GM19351 (cell line): ENCODE data around the gene VSIR.

Experiments used
- ATAC-seq: cut with Tn5 transposase; IDR thresholded peaks from one replicate; pipeline ENCODE4 v1.9.1; 2021; ENCODE audit warnings: mild to moderate bottlenecking, moderate library complexity; ENCODE audit not compliant: unreplicated experiment

The VSIR gene

GRCh38 chr10:71783917-71784678, 10.8 kb upstream of the VSIR start:
- ATAC-seq: no peak

DNA sequence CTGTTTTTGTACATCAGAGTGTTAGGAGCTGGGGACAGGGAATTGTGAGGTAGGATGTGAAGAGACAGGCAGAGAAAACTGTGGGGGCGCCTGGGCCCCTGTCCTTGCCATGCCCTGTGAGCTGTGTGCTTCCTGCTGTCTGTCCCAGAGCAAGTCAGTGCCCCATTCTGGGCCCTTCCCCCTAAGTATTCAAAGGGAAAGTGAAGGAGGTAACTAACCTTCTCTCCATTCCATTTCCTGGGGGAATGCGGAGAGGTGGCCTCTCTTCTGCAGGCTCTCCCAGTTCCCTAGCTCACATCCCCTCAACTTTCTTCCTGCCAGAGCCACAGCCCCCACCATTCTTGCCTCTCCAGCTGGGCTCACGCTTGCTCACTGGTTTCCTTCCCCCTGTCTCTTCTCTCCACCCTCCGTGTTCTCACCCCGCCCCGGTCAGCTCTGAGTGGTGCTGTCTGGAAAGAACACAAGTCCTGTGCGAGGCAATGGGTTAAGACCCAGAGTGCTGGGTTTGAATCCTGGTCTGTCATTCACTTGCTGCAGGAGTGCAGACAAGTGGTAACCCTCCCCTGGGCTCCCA, 9.7 kb upstream of the VSIR start:
- ATAC-seq: no peak

GRCh38 chr10:71782221-71782916, 9.0 kb upstream of the VSIR start:
- ATAC-seq: no peak

- no peak for ATAC-seq
Measured at GRCh38 chr10:71780719-71781118, 7.4 kb upstream of the VSIR start.

DNA sequence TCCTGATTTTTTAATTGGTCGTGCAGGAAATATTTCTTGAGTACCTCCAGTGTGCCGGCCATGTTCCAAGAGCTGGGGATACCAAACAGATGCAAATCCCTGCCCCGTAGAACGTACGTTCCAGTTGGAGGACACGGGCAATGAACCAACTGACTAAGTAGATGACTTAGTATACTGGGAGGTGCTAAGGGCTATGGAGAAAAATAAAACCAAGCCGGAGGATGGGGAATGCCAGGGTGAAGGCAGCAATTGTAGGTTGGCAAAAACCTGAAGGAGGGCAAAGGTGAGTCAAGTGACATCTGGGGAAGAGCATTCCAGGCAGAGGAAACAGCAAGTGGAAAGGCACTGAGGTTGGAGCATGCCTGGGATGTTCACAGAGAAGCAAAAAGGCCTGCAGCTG, 6.8 kb upstream of the VSIR start:
- ATAC-seq: no peak

GRCh38 chr10:71779641-71780040, 6.3 kb upstream of the VSIR start:
- ATAC-seq: no peak

DNA sequence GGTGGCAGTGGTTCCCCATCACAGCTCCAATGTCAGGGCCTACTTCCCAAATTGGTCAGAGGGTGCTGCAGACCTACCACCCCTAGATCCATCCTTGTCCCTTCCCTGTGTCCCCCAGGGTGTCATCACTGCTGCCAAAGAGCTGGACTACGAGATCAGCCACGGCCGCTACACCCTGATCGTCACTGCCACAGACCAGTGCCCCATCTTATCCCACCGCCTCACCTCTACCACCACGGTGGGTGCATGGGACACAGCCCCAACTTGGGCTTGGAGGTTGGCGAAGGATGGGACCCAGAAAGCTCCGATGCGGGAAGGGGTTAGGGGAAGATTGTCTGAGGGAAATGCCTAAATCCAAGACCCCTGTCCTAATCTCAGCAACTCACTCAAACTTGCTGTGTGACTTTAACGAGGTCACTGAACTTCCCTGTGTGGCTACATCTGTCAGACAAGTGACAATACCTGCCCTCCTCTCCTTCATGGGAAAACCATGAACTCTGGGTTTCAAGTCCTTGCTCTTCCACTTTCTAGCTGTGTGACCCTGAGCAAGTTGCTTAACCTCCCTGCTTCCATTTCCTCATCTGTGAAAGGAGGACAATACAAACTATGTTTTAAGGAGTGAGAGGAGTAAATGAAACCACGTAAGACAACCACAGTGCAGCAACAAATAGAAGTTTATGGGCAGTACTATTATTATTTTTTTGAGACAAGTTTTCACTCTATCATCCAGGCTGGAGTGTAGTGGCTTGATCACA, 4.9 kb upstream of the VSIR start:
- ATAC-seq: no peak

GRCh38 chr10:71777213-71777985, 4.1 kb upstream of the VSIR start:
- no peak for ATAC-seq

GRCh38 chr10:71776481-71776925, 3.2 kb upstream of the VSIR start:
- ATAC-seq: no peak

- no peak for ATAC-seq
Measured at GRCh38 chr10:71774916-71775702, 1.8 kb upstream of the VSIR start.

- ATAC-seq: no peak
Measured at GRCh38 chr10:71772832-71773220, 494 bp downstream of the VSIR start.

GRCh38 chr10:71771821-71772617, 1.3 kb downstream of the VSIR start:
- no peak for ATAC-seq

DNA sequence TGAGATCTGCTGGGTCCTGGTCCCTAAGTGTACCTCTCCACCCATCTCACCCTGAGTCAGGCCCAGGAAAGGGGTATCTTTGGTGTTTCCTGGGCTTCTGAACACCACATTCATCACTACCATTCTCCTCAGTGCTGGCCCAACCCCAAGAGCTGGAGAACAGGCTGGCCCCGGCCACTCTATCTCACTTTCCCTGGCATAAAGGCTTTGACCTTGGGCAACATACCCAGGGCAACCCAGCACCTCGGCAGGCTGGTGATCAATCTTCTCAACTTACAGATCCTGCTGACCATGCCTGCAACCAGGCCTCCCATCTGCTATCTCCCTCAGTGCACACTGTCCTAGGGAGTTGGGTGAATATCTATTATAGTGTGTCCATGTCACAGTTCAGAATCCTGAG, 2.1 kb downstream of the VSIR start:
- no peak for ATAC-seq

DNA sequence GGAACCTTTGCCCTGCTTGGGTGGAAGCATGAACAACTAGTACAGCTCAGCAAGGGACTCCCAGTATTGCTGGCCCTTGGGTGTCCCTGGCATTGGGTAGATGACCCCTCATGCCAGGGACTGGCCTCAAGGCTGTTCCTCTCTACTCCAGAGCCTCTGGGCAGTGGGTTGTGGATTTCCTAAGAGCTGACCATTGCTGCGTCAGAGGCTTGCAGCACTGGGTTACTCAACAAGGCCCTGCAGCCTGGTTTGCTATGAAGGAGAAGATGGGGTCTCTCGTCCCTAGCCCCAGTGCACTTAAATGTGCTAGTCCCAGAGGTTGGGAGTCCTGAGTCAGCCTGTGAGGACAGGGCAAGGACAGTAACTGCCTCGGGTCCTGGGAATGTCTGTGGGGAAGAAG, 2.5 kb downstream of the VSIR start:
- ATAC-seq: no peak

DNA sequence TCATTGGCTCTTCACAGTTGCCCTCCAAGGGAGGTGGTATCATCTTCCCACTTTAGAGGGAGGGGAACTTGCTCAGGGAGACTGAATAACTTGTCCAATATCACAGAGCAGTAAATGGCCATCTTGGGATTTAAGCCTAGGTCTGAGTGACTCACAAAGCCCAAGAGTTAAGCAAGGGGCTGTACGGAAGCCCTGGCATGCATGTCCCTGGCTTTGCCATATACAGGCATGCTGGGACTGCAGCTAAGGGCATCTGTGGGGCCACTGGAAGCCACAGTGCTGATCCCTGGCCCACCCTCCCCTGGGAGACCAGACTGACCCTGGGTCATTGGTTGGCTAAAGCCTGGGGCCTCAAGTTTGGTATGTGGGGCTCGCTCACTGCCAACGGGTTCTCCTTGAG, 3.1 kb downstream of the VSIR start:
- no peak for ATAC-seq

GRCh38 chr10:71769279-71769823, 4.0 kb downstream of the VSIR start:
- ATAC-seq: no peak

DNA sequence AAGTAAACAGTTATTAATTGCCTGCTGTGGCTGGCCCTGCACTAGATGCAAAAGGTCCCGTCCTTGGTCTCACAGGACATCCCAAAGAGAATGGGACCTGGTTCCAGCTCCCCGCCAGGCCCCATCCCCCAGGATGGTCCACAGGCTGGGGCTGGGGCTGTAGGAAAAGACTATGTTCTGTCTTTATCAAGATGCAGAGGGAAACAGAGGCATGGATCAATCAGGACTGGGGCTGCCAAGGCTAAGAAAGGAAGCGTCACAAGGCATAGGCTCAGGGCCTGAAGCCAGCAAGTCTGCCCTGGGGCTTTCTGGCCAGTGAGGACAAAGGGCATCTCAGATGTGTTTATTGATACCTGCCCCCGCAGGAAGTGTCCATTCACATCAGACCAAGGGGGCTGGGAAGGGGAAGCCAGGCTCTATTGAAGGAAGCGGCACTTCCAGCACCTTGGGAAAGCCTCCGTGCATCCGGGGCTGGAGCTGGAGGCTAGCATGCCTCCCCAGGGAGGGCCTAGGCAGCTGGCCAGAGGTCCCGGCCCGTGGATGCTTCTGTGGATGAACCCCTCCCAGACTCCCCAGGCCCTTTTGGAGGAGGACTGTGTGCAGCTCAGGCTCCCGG, 5.8 kb downstream of the VSIR start:
- no peak for ATAC-seq

- ATAC-seq: no peak
Measured at GRCh38 chr10:71766717-71767419, 6.5 kb downstream of the VSIR start.
